Measurements from ENCODE around the gene RBM10. TPM values are rescaled to one million over a fixed set of nuclear protein-coding genes. Genes with fewer than 3 reads are reported as not detected.

The RBM10 gene
- total RNA-seq, 1 experiment from 2014 or later, result 56.9 TPM

- peaks cover 0 to 3% of the 10 kb centered on the region in 2 experiments; a peak in 1 of 4 replicates for H3K4me1 ChIP-seq (ENCODE audit: control insufficient read depth in 1 of 2, insufficient read depth in 2 of 2, low read length in 2 of 2)
- CTCF ChIA-PET, result no interaction called here
- H3K27me3 ChIP-seq (ENCODE audit: insufficient read depth, low read length), result no peaks in the 10 kb centered on the region
- BruUV-seq (replicated peaks), result no TSS peak
- intact Hi-C loops (cut with micrococcal nuclease), result no loop called here
- POLR2A ChIA-PET, result no interaction called here
- DNase-seq (ENCODE audit: low read depth, low spot score) (no peak), ATAC-seq (no peak)
- H3K79me2 ChIP-seq (ENCODE audit: insufficient read depth, low read length), result peaks cover 17% of the 10 kb centered on the region
- H3K9me2 ChIP-seq (ENCODE audit: insufficient read depth), result no peaks in the 10 kb centered on the region
- H2AFZ ChIP-seq (ENCODE audit: low read depth, low read length, poor library complexity, severe bottlenecking), result no peak overlapping the region
- no peak for TF ChIP-seq CEBPB (IDR thresholded peaks at IDR 0.05; ENCODE audit: low read depth)
- no peak for TF ChIP-seq TCF7L2 (IDR thresholded peaks at IDR 0.05; ENCODE audit: borderline replicate concordance, extremely low read depth, insufficient read depth, insufficient read length)
- no peak for TF ChIP-seq EZH2 (IDR thresholded peaks at IDR 0.05)
- TF ChIP-seq ZNF274 (IDR thresholded peaks at IDR 0.05; ENCODE audit: low read depth, low read length), result no peak
- TF ChIP-seq POLR2AphosphoS5 (IDR thresholded peaks at IDR 0.05; ENCODE audit: low read depth, low read length), result no peak
- no peak for TF ChIP-seq YY1 (IDR thresholded peaks at IDR 0.05; ENCODE audit: extremely low read depth, insufficient replicate concordance, low read depth, low read length)
- no peak overlapping the region for H3K4me2 ChIP-seq (ENCODE audit: low read length)
- H3K4me3 ChIP-seq (replicated peaks in 1 of 2; ENCODE audit: low read depth in 1 of 2, low read length in 2 of 2), result no peak overlapping the region
- peaks cover 14 to 23% of the 10 kb centered on the region in 2 experiments for H3K36me3 ChIP-seq (ENCODE audit: control insufficient read depth in 1 of 2, insufficient read depth in 2 of 2, low read length in 2 of 2)
- no peaks in the 10 kb centered on the region for H3K9me3 ChIP-seq (ENCODE audit: control insufficient read depth in 1 of 2, insufficient read depth in 1 of 2, low read depth in 1 of 2, low read length in 2 of 2)
- no peak overlapping the region for H3K27ac ChIP-seq (ENCODE audit: low read depth, low read length)
- RAD21 ChIA-PET (ENCODE audit: low non-redundant PET in 1 of 2, low total read pairs in 2 of 2, uncharacterized antibody in 2 of 2, unreplicated experiment in 2 of 2), result no interaction called here
- no peak overlapping the region for H3K9ac ChIP-seq (ENCODE audit: low read length)
- H4K20me1 ChIP-seq (ENCODE audit: insufficient read depth), result no peaks in the 10 kb centered on the region
These were observed 81.7 kb downstream of the RBM10 start for GRCh38 chrX:47226531-47227333.

DNA sequence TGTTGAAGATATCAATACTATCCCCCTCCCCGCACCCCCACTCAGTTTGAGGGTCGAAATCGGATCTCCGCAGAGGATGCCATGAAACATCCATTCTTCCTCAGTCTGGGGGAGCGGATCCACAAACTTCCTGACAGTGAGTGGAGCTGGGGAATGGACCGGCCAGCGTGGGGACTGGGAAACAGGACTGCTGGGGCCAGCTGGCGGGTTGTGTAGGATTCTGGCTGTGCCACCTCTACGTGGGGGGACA, 82.2 kb downstream of the RBM10 start:
- ChIA-PET POLR2A (no interaction called here), RAD21 (ENCODE audit: low non-redundant PET in 1 of 2, low total read pairs in 2 of 2, uncharacterized antibody in 2 of 2, unreplicated experiment in 2 of 2) (no interaction called here), CTCF (no interaction called here)
- intact Hi-C loops (cut with micrococcal nuclease), result no loop called here
- Histone ChIP-seq H3K36me3 (ENCODE audit: control insufficient read depth in 1 of 2, insufficient read depth in 2 of 2, low read length in 2 of 2) (peaks cover 14 to 23% of the 10 kb centered on the region in 2 experiments), H3K79me2 (ENCODE audit: insufficient read depth, low read length) (peaks cover 12% of the 10 kb centered on the region), H3K4me1 (ENCODE audit: control insufficient read depth in 1 of 2, insufficient read depth in 2 of 2, low read length in 2 of 2) (peaks cover 2 to 9% of the 10 kb centered on the region in 2 experiments; a peak in 1 of 4 replicates), H3K4me3 (replicated peaks in 1 of 2; ENCODE audit: low read depth in 1 of 2, low read length in 2 of 2) (no peak overlapping the region), H3K27ac (ENCODE audit: low read depth, low read length) (no peak overlapping the region), H3K9me3 (ENCODE audit: control insufficient read depth in 1 of 2, insufficient read depth in 1 of 2, low read depth in 1 of 2, low read length in 2 of 2) (no peaks in the 10 kb centered on the region), H3K27me3 (ENCODE audit: insufficient read depth, low read length) (no peaks in the 10 kb centered on the region), H4K20me1 (ENCODE audit: insufficient read depth) (no peaks in the 10 kb centered on the region), H3K9me2 (ENCODE audit: insufficient read depth) (no peaks in the 10 kb centered on the region), H2AFZ (ENCODE audit: low read depth, low read length, poor library complexity, severe bottlenecking) (no peak overlapping the region), H3K9ac (ENCODE audit: low read length) (no peak overlapping the region), H3K4me2 (ENCODE audit: low read length) (no peak overlapping the region)
- BruUV-seq (replicated peaks), result no TSS peak
- ATAC-seq (no peak), DNase-seq (ENCODE audit: low read depth, low spot score) (no peak)
- TF ChIP-seq EZH2phosphoT487 (IDR thresholded peaks at IDR 0.05; ENCODE audit: borderline replicate concordance) (no peak), ELF1 (IDR thresholded peaks at IDR 0.05; ENCODE audit: borderline replicate concordance, low read depth) (no peak), EZH2 (IDR thresholded peaks at IDR 0.05) (no peak), EGR1 (IDR thresholded peaks at IDR 0.05; ENCODE audit: low read depth) (no peak), CEBPB (IDR thresholded peaks at IDR 0.05; ENCODE audit: low read depth) (no peak), POLR2AphosphoS5 (IDR thresholded peaks at IDR 0.05; ENCODE audit: low read depth, low read length) (no peak), YY1 (IDR thresholded peaks at IDR 0.05; ENCODE audit: extremely low read depth, insufficient replicate concordance, low read depth, low read length) (no peak), ZNF274 (IDR thresholded peaks at IDR 0.05; ENCODE audit: low read depth, low read length) (no peak), ZBTB33 (IDR thresholded peaks at IDR 0.05; ENCODE audit: extremely low read depth, insufficient replicate concordance, low read length) (no peak), SRF (IDR thresholded peaks at IDR 0.05; ENCODE audit: low read depth) (no peak), RAD21 (IDR thresholded peaks at IDR 0.05; ENCODE audit: low read depth) (no peak)
- TF ChIP-seq, protein P1, sequence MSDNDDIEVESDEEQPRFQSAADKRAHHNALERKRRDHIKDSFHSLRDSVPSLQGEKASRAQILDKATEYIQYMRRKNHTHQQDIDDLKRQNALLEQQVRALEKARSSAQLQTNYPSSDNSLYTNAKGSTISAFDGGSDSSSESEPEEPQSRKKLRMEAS (IDR thresholded peaks at IDR 0.05), result no peak
